Transverse colon (tissue), 4 donors: ENCODE measurements around the gene DLGAP1.

ENCODE experiments used
- CTCF ChIP-seq, 5 experiments: fragments of 200-600 bp in 3 of 5; fragments of 450-650 bp in 2 of 5; sonication (generic) in 3 of 5; IDR thresholded peaks; 1 replicate in 2 of 5; 2 replicates in 3 of 5; pipeline ENCODE4 v1.5.1; 2016 to 2017; ENCODE audit warnings: antibody characterized with exemption in 5 of 5, inconsistent platforms in 3 of 5, mild to moderate bottlenecking in 2 of 5, moderate library complexity in 1 of 5
- POLR2A ChIP-seq: fragments of 450-650 bp; IDR thresholded peaks from one replicate; pipeline ENCODE4 v1.6.1; 2016; ENCODE audit warnings: antibody characterized with exemption, mild to moderate bottlenecking, moderate library complexity
- POLR2AphosphoS5 ChIP-seq, 3 donors: sonication (generic); formaldehyde crosslinking; IDR thresholded peaks; one replicate each; pipeline ENCODE4 v1.6.1; 2016; ENCODE audit warnings: antibody characterized with exemption in 3 of 3

- TF ChIP-seq POLR2AphosphoS5 (IDR thresholded peaks at IDR 0.05) (no peak), POLR2A (no peak), CTCF (IDR thresholded peaks at IDR 0.05) (no peak)
Observed at GRCh38 chr18:4369705-4370104, 85.4 kb downstream of the DLGAP1 start.
